Hepatocyte (in vitro differentiated cells): ENCODE data around the gene ESYT3. TPM values are rescaled to one million over a fixed set of nuclear protein-coding genes. Genes with fewer than 3 reads are reported as not detected.

Source experiments
- DNase-seq: peaks from one replicate; pipeline ENCODE4 v3.0.0-alpha.2; 2016; ENCODE audit warnings: low spot score
- H2AFZ ChIP-seq: fragments of 200-600 bp; sonication (generic); 2 replicates; pipeline ENCODE4 v1.6.0; 2016; ENCODE audit warnings: antibody characterized with exemption, mild to moderate bottlenecking
- H3K27ac ChIP-seq: fragments of 200-600 bp; sonication (generic); 2 replicates; pipeline ENCODE4 v1.5.1; 2016; ENCODE audit warnings: mild to moderate bottlenecking
- H3K27me3 ChIP-seq: fragments of 200-600 bp; sonication (generic); 2 replicates; pipeline ENCODE4 v1.6.1; 2016
- H3K36me3 ChIP-seq: fragments of 200-600 bp; sonication (generic); replicated peaks from 2 replicates; pipeline ENCODE4 v1.5.1; 2016; ENCODE audit warnings: low read depth; ENCODE audit not compliant: insufficient read depth
- H3K4me1 ChIP-seq: fragments of 200-600 bp; sonication (generic); 2 replicates; pipeline ENCODE4 v1.5.1; 2016; ENCODE audit warnings: mild to moderate bottlenecking, moderate library complexity; ENCODE audit not compliant: insufficient read depth
- H3K4me2 ChIP-seq: fragments of 200-600 bp; sonication (generic); 2 replicates; pipeline ENCODE4 v1.6.0; 2016
- H3K4me3 ChIP-seq: fragments of 200-600 bp; sonication (generic); 2 replicates; pipeline ENCODE4 v1.5.1; 2016; ENCODE audit warnings: mild to moderate bottlenecking
- H3K79me2 ChIP-seq: fragments of 200-600 bp; sonication (generic); 2 replicates; pipeline ENCODE4 v1.6.0; 2017; ENCODE audit warnings: mild to moderate bottlenecking
- H3K9me2 ChIP-seq: fragments of 200-600 bp; sonication (generic); replicated peaks from 2 replicates; pipeline ENCODE4 v1.6.0; 2017; ENCODE audit warnings: mild to moderate bottlenecking; ENCODE audit not compliant: insufficient read depth
- H3K9me3 ChIP-seq: fragments of 200-600 bp; sonication (generic); 2 replicates; pipeline ENCODE4 v1.5.1; 2016; ENCODE audit warnings: low read depth, mild to moderate bottlenecking
- H4K20me1 ChIP-seq: fragments of 200-600 bp; sonication (generic); 2 replicates; pipeline ENCODE4 v1.6.0; 2016; ENCODE audit warnings: mild to moderate bottlenecking; ENCODE audit not compliant: insufficient read depth, poor library complexity, severe bottlenecking
- EZH2 ChIP-seq: fragments of 200-600 bp; sonication (generic); IDR thresholded peaks from 2 replicates; pipeline ENCODE4 v1.6.1; 2016; ENCODE audit warnings: antibody characterized with exemption, mild to moderate bottlenecking, borderline replicate concordance
- EZH2phosphoT487 ChIP-seq: fragments of 200-600 bp; sonication (generic); IDR thresholded peaks from one replicate; pipeline ENCODE4 v1.6.1; 2018; ENCODE audit warnings: antibody characterized with exemption, mild to moderate bottlenecking, low read depth, moderate library complexity; ENCODE audit not compliant: unreplicated experiment, severe bottlenecking
- WGBS: methylation state at CpG from one replicate; pipeline ENCODE4 v1.1.6; 2016; ENCODE audit warnings: low lambda C conversion rate; ENCODE audit errors: missing lambda C conversion rate; 5-methylcytosine and 5-hydroxymethylcytosine counted together
- polyA plus RNA-seq: library from polyadenylated mRNA; unstranded; fragments of >200 nt; fragmentation: Nextera tagmentation; extraction: Ambion mirVana; gene quantifications from 2 replicates; pipeline ENCODE4 v1.2.1, GENCODE V29; 2016
- total RNA-seq: library from RNA; depleted of rRNA; stranded (reverse); fragments of >200 nt; gene quantifications from 2 replicates; pipeline ENCODE4 v1.2.3, GENCODE V29; 2014
- TF ChIP-seq, protein P1 (sequence below): fragments of 200-600 bp; sonication (generic); IDR thresholded peaks from 2 replicates; pipeline ENCODE4 v1.5.1; 2016; ENCODE audit warnings: antibody characterized with exemption, mild to moderate bottlenecking; ENCODE audit not compliant: poor library complexity

ESYT3 gene
- total and polyA plus RNA-seq, 2 experiments from 2014 or later, result 0.47 to 1.1 TPM

DNA sequence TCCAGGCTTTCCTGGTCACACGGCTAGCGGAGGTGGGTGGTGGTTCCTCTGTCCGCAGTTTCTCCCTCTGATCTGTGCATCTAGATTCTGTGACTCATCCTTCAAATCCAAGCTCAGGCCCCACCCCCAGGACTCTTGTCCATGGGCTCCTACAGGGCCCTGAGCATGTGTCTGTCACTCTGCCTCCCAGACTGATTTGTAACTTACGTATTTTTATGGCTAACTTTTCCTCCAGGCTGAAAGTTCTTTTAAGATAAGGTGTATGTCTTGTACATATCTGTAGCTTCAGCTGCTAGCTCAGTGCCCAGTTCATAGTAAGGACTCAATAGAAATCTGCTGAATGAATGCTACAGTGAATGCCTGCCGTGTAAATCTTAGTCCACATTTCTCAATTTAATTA, 8.0 kb downstream of the ESYT3 start:
- no peak overlapping the region for H2AFZ ChIP-seq
- peak; percentile 85 for DNase-seq
- WGBS, result 48% methylated on average over 5 of the region's 5 CpGs

DNA sequence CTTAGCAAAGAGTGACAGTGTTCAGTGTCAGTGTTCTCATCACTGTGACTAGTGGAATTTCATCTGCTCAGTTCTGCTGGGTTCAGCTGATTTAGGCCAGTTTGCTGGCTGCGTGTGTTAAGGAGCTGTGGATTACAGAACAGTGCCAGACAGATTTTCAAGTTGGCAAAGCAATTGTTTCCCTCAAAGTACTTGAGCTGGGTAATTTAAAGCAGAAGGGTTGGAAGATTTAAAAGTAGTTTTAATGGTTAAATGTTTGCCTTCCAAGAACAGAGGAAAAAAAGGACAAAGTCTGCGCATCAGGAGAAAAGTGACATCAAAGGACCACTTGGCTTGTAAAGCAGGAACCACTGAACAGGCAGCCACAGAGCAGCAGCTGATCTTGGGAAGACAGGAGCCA, 8.7 kb downstream of the ESYT3 start:
- no peak overlapping the region for H3K4me3 ChIP-seq
- peaks cover 11% of the 10 kb centered on the region for H3K4me1 ChIP-seq
- H3K79me2 ChIP-seq, result no peaks in the 10 kb centered on the region
- DNase-seq, result no peak
- no peaks in the 10 kb centered on the region for H3K36me3 ChIP-seq
- no peaks in the 10 kb centered on the region for H3K9me2 ChIP-seq
- H2AFZ ChIP-seq, result no peak overlapping the region
- TF ChIP-seq EZH2phosphoT487, result no peak
- TF ChIP-seq, protein P1, sequence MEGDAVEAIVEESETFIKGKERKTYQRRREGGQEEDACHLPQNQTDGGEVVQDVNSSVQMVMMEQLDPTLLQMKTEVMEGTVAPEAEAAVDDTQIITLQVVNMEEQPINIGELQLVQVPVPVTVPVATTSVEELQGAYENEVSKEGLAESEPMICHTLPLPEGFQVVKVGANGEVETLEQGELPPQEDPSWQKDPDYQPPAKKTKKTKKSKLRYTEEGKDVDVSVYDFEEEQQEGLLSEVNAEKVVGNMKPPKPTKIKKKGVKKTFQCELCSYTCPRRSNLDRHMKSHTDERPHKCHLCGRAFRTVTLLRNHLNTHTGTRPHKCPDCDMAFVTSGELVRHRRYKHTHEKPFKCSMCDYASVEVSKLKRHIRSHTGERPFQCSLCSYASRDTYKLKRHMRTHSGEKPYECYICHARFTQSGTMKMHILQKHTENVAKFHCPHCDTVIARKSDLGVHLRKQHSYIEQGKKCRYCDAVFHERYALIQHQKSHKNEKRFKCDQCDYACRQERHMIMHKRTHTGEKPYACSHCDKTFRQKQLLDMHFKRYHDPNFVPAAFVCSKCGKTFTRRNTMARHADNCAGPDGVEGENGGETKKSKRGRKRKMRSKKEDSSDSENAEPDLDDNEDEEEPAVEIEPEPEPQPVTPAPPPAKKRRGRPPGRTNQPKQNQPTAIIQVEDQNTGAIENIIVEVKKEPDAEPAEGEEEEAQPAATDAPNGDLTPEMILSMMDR, result no peak
- no peak for TF ChIP-seq EZH2
- no peaks in the 10 kb centered on the region for H4K20me1 ChIP-seq
- H3K4me2 ChIP-seq, result no peak overlapping the region
- H3K27ac ChIP-seq, result peak overlapping the region; percentile 6
- H3K9me3 ChIP-seq, result no peaks in the 10 kb centered on the region
- WGBS, result 44% methylated on average over 2 of the region's 2 CpGs
- no peaks in the 10 kb centered on the region for H3K27me3 ChIP-seq

More for the DNA sequence above, 8.0 kb downstream of the ESYT3 start:
- H3K27me3 ChIP-seq, result no peaks in the 10 kb centered on the region
- H3K9me3 ChIP-seq, result no peaks in the 10 kb centered on the region
- TF ChIP-seq EZH2, result no peak
- TF ChIP-seq, protein P1, result no peak
- no peak for TF ChIP-seq EZH2phosphoT487
- no peak overlapping the region for H3K4me2 ChIP-seq
- no peaks in the 10 kb centered on the region for H3K9me2 ChIP-seq
- peaks cover 11% of the 10 kb centered on the region for H3K4me1 ChIP-seq
- H4K20me1 ChIP-seq, result no peaks in the 10 kb centered on the region
- H3K36me3 ChIP-seq, result no peaks in the 10 kb centered on the region
- no peak overlapping the region for H3K4me3 ChIP-seq
- H3K27ac ChIP-seq, result peak overlapping the region; percentile 6
- no peaks in the 10 kb centered on the region for H3K79me2 ChIP-seq

DNA sequence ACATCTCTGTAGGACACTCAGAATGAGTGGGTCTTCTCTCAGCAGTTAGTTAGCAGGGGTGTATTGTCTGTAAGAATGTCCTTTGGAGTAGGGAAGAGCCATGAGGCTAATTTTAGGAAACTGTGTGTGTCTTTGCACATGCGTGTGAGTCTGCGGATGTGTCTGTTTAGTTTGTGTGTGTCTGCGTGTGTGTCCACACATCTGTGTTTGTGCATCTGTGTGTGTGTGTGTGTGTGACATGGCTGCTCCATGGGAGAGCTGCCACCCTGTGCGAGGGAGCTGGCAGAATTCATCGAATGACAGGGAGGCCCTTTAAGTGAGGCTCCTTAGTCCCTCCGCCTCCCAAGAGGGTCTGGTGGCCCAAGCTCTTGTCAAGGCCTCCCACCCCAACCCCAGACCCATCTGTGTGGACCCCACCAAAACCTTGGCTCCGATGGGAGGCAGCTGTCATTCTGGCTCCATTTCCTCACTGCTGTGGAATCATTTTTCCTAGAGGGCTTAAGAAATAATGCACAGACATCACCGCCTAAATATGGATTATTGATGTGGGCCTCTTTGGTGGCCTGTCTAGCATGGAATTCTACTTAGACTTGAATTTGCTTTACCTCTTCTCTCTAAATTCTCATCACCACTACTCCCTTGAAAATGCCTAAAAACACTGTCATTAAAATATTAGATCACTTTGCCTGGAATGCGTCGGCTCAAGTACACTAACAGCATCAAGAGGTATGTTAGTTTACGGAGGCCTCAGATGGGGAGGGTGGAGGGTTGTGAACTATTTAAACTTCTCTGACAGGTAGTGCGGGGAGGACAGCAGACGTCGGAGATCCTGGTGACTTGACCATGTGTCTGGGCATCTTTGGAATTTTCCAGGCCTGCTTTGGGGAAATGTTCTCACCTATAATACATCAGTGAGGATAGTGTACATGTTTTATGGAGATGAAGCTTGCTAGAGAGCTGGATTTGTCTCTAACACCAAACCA, 9.4 kb downstream of the ESYT3 start:
- Histone ChIP-seq H3K79me2 (no peaks in the 10 kb centered on the region), H3K9me2 (no peaks in the 10 kb centered on the region), H3K4me1 (peaks cover 11% of the 10 kb centered on the region), H2AFZ (no peak overlapping the region), H3K4me3 (no peak overlapping the region), H3K36me3 (no peaks in the 10 kb centered on the region), H3K4me2 (no peak overlapping the region), H3K27ac (no peak overlapping the region), H3K9me3 (no peaks in the 10 kb centered on the region), H3K27me3 (no peaks in the 10 kb centered on the region), H4K20me1 (no peaks in the 10 kb centered on the region)
- DNase-seq, result no peak
- WGBS, result 87% methylated on average over 14 of the region's 14 CpGs
- TF ChIP-seq EZH2 (no peak), EZH2phosphoT487 (no peak)
- TF ChIP-seq, protein P1, result no peak
